Measurements from ENCODE around the gene DNAJC5.

- TF ChIP-seq POLR2AphosphoS5 (IDR thresholded peaks at IDR 0.05; ENCODE audit: low read depth, low read length) (no peak), CTCF (IDR thresholded peaks at IDR 0.05) (no peak), REST (IDR thresholded peaks at IDR 0.05; ENCODE audit: insufficient read depth in 1 of 2, low read depth in 2 of 2, low read length in 1 of 2) (no peak), TCF7L2 (IDR thresholded peaks at IDR 0.05; ENCODE audit: low read depth, low read length) (no peak), SIN3A (IDR thresholded peaks at IDR 0.05; ENCODE audit: borderline replicate concordance, insufficient read depth, low read depth, low read length) (no peak)
Measured at GRCh38 chr20:63929071-63929470, 34.1 kb downstream of the DNAJC5 start.

Data from Panc1 (cell line).